ENCODE results near the gene PDZRN4.

The PDZRN4 gene

GRCh38 chr12:41418586-41418985 is 230.5 kb downstream of the PDZRN4 start:
- no peak for DNase-seq (ENCODE audit: low read depth)
- TF ChIP-seq CTCF (IDR thresholded peaks at IDR 0.05; ENCODE audit: control insufficient read depth, extremely low read depth, insufficient read depth), result no peak
- no peak overlapping the region for H3K4me3 ChIP-seq (ENCODE audit: low read depth, low read length)

GRCh38 chr12:41419131-41419893 is 231.2 kb downstream of the PDZRN4 start:
- H3K4me3 ChIP-seq (ENCODE audit: low read depth, low read length), result no peak overlapping the region
- TF ChIP-seq CTCF (IDR thresholded peaks at IDR 0.05; ENCODE audit: control insufficient read depth, extremely low read depth, insufficient read depth), result no peak
- DNase-seq (ENCODE audit: low read depth), result no peak

- no peak overlapping the region for H3K4me3 ChIP-seq (ENCODE audit: low read depth, low read length)
- DNase-seq (ENCODE audit: low read depth), result no peak
- TF ChIP-seq CTCF (IDR thresholded peaks at IDR 0.05; ENCODE audit: control insufficient read depth, extremely low read depth, insufficient read depth), result no peak
Measured at GRCh38 chr12:41424651-41425050, 236.5 kb downstream of the PDZRN4 start.

GRCh38 chr12:41433460-41433859 is 245.3 kb downstream of the PDZRN4 start:
- no peak overlapping the region for H3K4me3 ChIP-seq (ENCODE audit: low read depth, low read length)
- DNase-seq (ENCODE audit: low read depth), result no peak
- no peak for TF ChIP-seq CTCF (IDR thresholded peaks at IDR 0.05; ENCODE audit: control insufficient read depth, extremely low read depth, insufficient read depth)

GRCh38 chr12:41436076-41436475 is 248.0 kb downstream of the PDZRN4 start:
- no peak overlapping the region for H3K4me3 ChIP-seq (ENCODE audit: low read depth, low read length)
- no peak for TF ChIP-seq CTCF (IDR thresholded peaks at IDR 0.05; ENCODE audit: control insufficient read depth, extremely low read depth, insufficient read depth)
- no peak for DNase-seq (ENCODE audit: low read depth)

- no peak for TF ChIP-seq CTCF (IDR thresholded peaks at IDR 0.05; ENCODE audit: control insufficient read depth, extremely low read depth, insufficient read depth)
Measured at GRCh38 chr12:41437563-41437962, 249.4 kb downstream of the PDZRN4 start.

More at GRCh38 chr12:41437563-41437962, 249.4 kb downstream of the PDZRN4 start:
- H3K4me3 ChIP-seq (ENCODE audit: low read depth, low read length), result no peak overlapping the region
- no peak for DNase-seq (ENCODE audit: low read depth)

All from LNCaP clone FGC (cell line).